Activated CD4-positive, CD25-positive, alpha-beta regulatory T cell treated with anti-CD3 and anti-CD28 coated beads, Interleukin-2, amount 50 U/mL, for 72 hours (primary cell): ENCODE data around the gene AKT3.

ENCODE experiments used
- DNase-seq: peaks from one replicate; pipeline ENCODE4 v3.0.0; 2021

The AKT3 gene

DNA sequence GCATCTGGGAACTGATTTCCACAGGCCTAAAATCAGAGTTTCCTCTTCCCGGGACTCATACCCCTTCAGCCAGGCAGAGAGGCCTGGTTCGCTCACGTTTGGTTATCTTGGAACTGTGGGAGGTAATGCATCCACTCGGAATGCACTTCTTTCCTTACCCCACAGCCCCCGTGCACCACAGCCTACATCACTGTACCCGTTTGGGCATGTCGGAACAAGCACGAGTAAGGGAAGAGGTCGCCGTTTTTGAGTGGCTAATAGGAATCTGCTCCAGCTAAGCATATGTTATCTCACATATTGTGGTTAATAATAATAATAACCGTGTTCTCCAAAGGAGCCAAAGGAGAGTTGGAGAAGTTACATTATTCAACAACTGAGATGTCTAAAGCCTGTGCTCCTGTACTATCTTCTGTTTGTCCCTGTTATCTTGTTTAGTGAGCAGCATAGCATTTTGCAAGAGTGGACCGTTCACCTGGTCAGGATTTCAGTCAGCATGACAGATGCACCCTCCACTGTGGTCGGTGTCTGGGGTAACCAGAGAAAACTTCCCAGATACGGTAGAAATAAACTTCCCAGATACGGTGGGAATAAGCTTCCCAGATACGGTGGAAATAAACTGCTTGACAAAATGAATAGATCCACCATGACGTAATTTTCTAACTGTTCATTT is 395.6 kb downstream of the AKT3 start:
- DNase-seq, result no peak

DNA sequence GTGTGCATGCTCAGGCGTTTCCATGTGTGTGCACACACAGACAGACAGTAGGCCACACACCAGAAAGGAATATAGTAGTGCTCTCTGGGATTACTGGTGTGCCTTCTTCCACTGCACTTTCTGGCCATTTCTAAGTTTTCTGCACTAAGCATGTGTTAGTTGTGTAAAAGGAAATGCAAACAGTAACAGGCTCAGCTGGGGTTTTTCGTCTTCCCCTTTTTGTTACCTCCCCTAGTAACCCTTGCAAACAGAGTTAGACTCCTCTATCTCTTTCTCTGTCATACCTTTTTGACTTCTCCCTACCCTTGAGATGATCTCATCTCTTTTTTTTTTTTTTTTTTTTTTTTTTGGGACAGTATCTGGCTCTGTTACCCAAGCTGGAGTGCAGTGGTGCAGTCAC is 398.0 kb downstream of the AKT3 start:
- DNase-seq, result no peak

DNA sequence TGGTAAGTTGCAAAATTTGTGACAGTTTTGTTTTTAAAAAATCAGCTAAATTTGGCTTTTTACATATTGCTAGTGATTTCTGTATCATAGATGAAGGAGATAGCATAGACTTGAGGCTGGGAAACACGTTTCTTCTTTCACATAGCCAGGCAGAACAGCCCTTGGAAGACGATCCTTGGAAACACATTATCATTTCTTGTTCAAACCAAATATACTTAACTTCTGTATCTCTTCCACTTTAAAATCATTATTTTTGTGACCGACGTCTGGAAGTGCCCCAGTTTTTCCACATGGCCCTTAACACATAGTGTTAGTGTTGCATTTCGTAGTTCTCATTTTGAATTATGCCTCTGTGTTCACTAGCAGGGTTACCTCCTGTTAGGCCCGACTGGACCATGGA is 400.7 kb downstream of the AKT3 start:
- no peak for DNase-seq

DNA sequence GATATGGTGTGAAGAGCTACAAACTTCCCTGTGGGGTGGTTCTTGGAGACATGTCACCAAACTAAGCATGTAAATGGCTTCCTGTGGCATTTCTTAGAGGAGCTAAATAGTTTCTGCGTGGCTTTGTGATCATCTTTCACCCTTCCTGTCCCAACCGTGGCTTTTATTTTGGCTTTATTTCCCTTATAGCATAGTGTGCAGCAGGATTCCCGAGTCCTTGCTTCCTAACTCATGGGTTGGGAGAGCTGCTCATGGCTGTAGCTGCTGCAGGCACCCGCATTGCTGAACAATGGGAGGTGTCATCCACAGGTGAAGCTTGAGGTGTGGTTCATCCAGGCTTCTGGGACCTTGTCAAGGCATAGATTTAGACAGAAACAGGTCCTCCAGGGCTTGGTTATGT is 402.2 kb downstream of the AKT3 start:
- no peak for DNase-seq

DNA sequence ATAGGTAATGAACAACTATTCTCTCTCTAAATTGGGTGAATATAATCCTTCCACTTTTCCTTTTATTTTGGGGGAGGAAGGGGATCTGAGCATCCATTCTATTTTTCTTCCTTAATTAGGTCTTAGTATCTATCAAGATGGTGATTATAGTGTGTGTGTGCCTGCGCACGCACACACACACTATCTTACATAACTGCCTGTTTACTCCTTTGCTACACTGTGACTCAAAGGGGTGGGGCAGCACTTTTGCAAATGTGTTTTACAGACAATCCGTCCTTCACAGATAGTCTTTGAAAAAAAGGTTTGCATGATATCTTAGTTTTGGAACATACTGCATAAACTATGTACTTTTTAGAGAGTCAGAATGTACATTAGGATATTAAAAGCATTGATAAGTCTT is 402.7 kb downstream of the AKT3 start:
- DNase-seq, result no peak

DNA sequence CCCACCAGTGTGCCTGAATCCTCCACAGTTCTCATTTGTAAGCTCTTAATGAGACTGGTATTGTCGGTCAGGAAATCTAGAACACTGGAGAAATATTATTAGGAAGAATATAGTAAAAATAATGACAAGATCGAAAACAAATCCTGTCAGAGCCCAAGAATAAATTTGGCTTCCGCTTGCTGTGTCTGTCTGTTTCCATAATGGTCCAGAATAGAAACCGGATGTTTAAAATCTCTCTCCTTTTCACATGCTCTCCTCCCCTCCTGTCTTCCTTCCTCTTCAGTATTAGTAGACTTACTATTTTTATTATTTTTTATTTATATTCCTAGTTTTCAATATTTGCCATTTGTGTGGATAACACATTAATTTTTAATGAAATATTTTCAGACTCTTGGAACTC is 406.5 kb downstream of the AKT3 start:
- DNase-seq, result no peak

DNA sequence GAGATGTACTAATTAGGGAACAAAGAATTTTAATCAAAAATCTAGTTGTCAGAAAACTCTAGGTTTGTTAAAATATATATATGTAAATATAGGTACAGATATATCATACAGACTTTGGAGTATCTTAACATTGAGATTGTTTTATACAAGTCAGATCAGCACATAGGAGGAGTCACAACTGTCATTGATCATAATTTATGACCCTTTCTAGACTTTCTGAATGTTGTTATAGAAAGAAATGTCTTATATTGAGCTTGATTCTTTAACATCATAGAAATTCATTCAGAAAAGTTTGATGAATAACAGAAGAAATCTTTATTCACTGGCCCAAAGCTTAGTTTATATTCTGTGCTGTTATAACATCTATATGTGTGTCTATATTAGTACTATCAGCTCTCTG is 408.4 kb downstream of the AKT3 start:
- DNase-seq, result no peak

DNA sequence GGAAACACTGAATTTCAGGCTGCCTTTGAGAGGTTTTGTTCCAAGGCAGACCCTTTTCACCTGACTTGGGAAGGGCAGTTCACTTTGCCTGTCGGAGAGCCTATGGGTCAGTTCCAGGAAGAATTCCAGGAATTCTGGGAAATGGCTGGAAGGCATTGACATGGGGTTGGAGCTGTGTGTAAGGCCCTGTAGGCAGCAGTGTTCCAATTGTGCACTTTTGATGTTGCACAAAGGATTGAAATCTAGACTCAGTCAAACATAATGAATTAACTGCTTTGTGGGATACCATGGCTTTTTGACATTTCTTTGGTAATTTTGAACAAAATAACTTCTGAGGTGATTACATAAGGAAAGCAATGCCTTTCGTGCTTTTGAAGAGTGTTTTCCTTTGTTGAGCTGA is 409.6 kb downstream of the AKT3 start:
- DNase-seq, result no peak

DNA sequence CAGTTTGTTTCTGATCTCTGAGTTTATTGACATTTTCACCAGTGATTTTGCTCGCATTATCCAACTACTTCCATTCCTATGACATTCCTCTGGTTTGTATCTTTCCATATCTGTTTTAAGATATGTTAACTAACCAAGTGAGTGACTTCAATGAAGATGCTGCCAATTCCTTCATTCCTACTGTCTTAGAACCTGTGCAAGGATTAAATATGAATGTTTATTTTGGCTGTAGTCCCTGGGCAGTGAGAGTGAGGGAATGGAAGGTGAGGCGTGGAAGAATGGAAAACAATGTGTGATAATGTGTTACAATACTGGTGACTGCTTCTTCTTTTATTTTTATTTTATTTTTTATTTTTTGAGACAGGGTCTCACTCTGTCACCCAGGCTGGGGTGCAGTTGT is 411.2 kb downstream of the AKT3 start:
- no peak for DNase-seq
